ENCODE measurements around the gene RFTN2. TPM values are rescaled to one million over a fixed set of nuclear protein-coding genes. Genes with fewer than 3 reads are reported as not detected.

RFTN2 gene
- total and polyA plus RNA-seq, 2 of the 13 experiments (the other 11 are each of a cell fraction or from before 2014, with no cell fraction given), result not detected

- TF ChIP-seq, protein P1, sequence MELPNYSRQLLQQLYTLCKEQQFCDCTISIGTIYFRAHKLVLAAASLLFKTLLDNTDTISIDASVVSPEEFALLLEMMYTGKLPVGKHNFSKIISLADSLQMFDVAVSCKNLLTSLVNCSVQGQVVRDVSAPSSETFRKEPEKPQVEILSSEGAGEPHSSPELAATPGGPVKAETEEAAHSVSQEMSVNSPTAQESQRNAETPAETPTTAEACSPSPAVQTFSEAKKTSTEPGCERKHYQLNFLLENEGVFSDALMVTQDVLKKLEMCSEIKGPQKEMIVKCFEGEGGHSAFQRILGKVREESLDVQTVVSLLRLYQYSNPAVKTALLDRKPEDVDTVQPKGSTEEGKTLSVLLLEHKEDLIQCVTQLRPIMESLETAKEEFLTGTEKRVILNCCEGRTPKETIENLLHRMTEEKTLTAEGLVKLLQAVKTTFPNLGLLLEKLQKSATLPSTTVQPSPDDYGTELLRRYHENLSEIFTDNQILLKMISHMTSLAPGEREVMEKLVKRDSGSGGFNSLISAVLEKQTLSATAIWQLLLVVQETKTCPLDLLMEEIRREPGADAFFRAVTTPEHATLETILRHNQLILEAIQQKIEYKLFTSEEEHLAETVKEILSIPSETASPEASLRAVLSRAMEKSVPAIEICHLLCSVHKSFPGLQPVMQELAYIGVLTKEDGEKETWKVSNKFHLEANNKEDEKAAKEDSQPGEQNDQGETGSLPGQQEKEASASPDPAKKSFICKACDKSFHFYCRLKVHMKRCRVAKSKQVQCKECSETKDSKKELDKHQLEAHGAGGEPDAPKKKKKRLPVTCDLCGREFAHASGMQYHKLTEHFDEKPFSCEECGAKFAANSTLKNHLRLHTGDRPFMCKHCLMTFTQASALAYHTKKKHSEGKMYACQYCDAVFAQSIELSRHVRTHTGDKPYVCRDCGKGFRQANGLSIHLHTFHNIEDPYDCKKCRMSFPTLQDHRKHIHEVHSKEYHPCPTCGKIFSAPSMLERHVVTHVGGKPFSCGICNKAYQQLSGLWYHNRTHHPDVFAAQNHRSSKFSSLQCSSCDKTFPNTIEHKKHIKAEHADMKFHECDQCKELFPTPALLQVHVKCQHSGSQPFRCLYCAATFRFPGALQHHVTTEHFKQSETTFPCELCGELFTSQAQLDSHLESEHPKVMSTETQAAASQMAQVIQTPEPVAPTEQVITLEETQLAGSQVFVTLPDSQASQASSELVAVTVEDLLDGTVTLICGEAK (IDR thresholded peaks at IDR 0.05), result no peak
- TF ChIP-seq, protein P1 (CRISPR knock-in tag; IDR thresholded peaks at IDR 0.05), result peak; percentile 77
- TF ChIP-seq TBP (CRISPR knock-in tag; IDR thresholded peaks at IDR 0.05) (no peak), HMGA1 (CRISPR knock-in tag; conservative IDR thresholded peaks at IDR 0.05) (no peak), ZNF674 (CRISPR knock-in tag; IDR thresholded peaks at IDR 0.05; ENCODE audit: low read depth) (no peak), EP300 (IDR thresholded peaks at IDR 0.05; ENCODE audit: low read depth in 2 of 2, low read length in 2 of 2) (no peak; a peak in 1 of 4 replicates), EP300 (CRISPR knock-in tag; IDR thresholded peaks at IDR 0.05; ENCODE audit: borderline replicate concordance) (0 out of 2 replicates have a peak, but pooled peaks have one; percentile 36), ZNF343 (CRISPR knock-in tag; IDR thresholded peaks at IDR 0.05) (peak; percentile 84; the same call in 1 of the 2 replicates), HIVEP1 (CRISPR knock-in tag; IDR thresholded peaks at IDR 0.05) (peak; percentile 72; the same call in 1 of the 2 replicates), ZBTB44 (CRISPR knock-in tag; IDR thresholded peaks at IDR 0.05) (peak; percentile 83), DMAP1 (CRISPR knock-in tag; IDR thresholded peaks at IDR 0.05) (peak; percentile 95), ERF (CRISPR knock-in tag; IDR thresholded peaks at IDR 0.05) (peak; percentile 74), HCFC1 (IDR thresholded peaks at IDR 0.05; ENCODE audit: low read depth, low read length) (no peak), ATF7 (IDR thresholded peaks at IDR 0.05) (no peak), ATF7 (CRISPR knock-in tag; IDR thresholded peaks at IDR 0.05) (no peak)
- TF ChIP-seq, protein P2, sequence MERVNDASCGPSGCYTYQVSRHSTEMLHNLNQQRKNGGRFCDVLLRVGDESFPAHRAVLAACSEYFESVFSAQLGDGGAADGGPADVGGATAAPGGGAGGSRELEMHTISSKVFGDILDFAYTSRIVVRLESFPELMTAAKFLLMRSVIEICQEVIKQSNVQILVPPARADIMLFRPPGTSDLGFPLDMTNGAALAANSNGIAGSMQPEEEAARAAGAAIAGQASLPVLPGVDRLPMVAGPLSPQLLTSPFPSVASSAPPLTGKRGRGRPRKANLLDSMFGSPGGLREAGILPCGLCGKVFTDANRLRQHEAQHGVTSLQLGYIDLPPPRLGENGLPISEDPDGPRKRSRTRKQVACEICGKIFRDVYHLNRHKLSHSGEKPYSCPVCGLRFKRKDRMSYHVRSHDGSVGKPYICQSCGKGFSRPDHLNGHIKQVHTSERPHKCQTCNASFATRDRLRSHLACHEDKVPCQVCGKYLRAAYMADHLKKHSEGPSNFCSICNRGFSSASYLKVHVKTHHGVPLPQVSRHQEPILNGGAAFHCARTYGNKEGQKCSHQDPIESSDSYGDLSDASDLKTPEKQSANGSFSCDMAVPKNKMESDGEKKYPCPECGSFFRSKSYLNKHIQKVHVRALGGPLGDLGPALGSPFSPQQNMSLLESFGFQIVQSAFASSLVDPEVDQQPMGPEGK (CRISPR knock-in tag; IDR thresholded peaks at IDR 0.05), result peak; percentile 64
- TF ChIP-seq, protein P3, sequence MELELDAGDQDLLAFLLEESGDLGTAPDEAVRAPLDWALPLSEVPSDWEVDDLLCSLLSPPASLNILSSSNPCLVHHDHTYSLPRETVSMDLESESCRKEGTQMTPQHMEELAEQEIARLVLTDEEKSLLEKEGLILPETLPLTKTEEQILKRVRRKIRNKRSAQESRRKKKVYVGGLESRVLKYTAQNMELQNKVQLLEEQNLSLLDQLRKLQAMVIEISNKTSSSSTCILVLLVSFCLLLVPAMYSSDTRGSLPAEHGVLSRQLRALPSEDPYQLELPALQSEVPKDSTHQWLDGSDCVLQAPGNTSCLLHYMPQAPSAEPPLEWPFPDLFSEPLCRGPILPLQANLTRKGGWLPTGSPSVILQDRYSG (CRISPR knock-in tag; IDR thresholded peaks at IDR 0.05), result no peak; the same call in 1 of the 2 replicates
These were observed 29.9 kb upstream of the RFTN2 start, which contains the start of gene MARS2 (continued) for GRCh38 chr2:197705121-197705911.

Measured in HepG2 (cell line).